ENCODE results near the gene LRRC27.

The LRRC27 gene

DNA sequence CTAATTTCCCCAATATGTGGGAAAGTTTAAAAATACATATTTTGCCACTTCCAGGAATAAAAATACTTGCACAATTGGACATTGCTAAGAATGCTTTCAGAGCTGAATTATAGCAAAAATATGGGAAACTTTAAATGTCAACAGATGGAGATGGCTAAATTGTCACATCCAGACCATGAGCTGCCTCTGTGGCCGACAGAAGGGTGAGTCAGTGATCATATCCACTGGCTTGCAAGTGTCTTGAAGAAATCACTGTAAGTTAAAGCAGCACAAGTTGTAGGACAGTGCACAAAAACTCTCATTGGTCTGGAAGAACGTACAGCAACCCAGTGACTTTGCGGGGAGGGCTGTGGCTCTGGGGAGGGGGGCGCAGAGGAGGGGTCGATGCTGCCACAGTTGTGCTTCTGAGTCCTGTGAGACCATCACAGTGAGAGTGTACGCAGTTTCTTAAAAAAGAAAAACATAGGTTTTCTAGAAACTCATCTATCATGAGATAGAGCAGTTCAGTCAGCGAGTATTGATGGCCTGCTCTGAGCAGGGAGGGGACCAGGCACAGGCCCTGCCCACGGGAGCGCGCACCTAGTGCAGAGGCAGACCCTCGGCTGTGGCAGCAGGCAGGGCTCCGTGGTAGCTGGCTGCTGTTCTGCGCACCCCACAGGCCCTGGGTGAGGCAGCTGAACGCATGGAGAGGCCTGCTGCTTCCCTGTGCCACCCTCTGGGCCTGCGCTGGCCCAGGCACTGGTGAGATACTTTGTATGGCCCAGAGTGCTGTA, 25.5 kb downstream of the LRRC27 start:
- DNase-seq (ENCODE audit: low read depth in 3 of 3): no peak

- no peak for DNase-seq (ENCODE audit: low read depth in 3 of 3)
Observed at GRCh38 chr10:132359305-132360040, 27.5 kb downstream of the LRRC27 start.

DNA sequence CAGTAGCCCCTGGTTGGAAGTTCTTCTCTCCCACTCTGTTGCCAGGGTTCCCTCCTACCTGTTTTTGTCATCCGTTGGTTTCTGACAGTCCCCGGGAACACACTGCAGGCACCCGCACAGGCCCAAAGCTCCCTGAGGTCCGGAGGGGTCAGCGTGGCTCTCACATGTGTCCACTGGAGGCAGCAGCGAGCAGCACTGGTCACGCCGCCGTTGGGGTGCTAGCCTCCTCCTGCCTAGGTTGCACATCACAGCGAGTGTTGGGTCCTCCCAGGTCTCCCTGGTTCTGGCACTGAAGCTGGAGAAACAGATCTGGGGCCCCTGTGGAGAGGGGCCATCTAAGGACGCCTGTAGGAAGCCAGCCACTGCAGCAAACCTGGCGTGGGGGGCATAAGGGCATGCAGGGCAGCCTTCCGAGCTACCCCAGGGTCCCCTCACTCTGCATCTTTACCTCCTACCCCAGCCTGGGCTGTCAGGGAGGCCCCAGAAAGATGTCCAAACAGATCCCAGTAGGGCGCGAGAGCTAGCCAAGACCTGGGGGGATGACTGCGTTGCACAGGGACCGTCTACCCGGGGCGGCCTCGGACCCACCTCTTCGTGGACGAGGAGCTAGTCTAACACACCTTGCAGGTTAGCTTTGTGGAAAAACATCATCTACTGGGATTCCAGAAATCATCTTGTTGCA, 28.9 kb downstream of the LRRC27 start:
- peak in 1 of 3 experiments; percentile 45 for DNase-seq (ENCODE audit: low read depth in 3 of 3)

GRCh38 chr10:132361581-132362101, 29.6 kb downstream of the LRRC27 start:
- DNase-seq (ENCODE audit: low read depth in 3 of 3): no peak

GRCh38 chr10:132362151-132362611, 30.2 kb downstream of the LRRC27 start:
- DNase-seq (ENCODE audit: low read depth in 3 of 3): no peak

DNA sequence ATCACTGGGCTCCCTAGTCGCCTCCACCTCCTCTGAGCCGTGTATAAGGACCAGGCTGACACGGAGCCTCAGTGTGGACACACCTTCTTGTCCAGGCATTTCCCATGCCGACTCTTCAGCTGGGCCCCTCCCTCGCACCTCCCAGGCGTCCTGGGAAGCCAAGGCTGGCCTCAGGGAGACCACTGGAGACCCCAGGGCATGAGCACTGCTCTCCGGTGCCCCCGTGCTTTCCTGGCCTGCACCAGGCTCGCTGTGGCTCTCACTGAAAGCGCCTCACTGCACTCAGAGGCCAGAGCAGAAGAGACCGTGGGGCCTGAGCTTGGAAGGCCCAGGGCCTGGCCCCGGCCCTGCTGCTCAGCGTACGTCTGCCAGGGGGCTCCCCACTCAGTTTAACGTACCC, 31.4 kb downstream of the LRRC27 start:
- no peak for DNase-seq (ENCODE audit: low read depth in 3 of 3)

GRCh38 chr10:132363921-132364593, 32.1 kb downstream of the LRRC27 start:
- peak in 1 of 3 experiments; percentile 11 for DNase-seq (ENCODE audit: low read depth in 3 of 3)

DNA sequence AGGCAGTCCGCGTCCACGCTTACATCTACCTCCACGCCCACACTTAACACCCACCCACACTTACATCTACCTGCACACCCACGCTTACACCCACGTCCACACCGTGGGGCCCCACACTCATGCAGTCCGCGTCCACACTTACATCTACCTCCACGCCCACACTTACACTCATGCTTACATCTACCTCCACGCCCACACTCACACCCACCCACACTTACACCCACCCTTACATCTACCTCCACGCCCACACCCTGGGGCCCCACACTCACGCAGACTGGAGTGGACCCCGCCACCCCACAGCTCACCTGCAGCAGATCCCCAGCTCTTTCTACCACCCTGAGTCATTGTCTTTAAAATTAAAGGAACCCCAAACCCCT, 32.6 kb downstream of the LRRC27 start:
- peak; percentile 33 to 80 (median 61) for DNase-seq (ENCODE audit: low read depth in 3 of 3)

- DNase-seq (ENCODE audit: low read depth in 3 of 3): no peak
Observed at GRCh38 chr10:132365102-132365501, 33.1 kb downstream of the LRRC27 start.

DNA sequence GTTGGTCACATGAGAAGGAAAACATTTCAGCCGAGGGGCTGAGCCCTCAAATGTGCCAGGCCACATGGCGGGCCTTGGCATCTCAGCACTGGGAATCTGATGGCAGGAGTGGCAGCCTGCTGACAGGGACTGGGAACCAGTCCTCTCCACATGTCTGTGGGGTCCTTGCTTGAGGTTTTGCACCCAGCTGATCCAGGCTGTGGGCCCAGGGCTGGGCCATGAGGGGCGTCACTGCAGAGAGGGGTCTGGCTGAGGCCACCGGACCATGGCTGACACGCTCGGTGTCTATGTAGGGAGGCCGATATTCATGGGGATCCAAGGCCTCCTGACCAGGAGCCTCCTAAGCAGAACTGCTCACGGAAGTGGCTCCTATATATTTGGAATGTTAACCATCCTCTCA, 34.0 kb downstream of the LRRC27 start:
- no peak for DNase-seq (ENCODE audit: low read depth in 3 of 3)

GRCh38 chr10:132366499-132366898, 34.5 kb downstream of the LRRC27 start:
- DNase-seq (ENCODE audit: low read depth in 3 of 3): no peak

- DNase-seq (ENCODE audit: low read depth in 3 of 3): no peak
Observed at GRCh38 chr10:132368391-132368790, 36.4 kb downstream of the LRRC27 start.

- DNase-seq (ENCODE audit: low read depth in 3 of 3): no peak
Observed at GRCh38 chr10:132368881-132369635, 37.1 kb downstream of the LRRC27 start.

DNA sequence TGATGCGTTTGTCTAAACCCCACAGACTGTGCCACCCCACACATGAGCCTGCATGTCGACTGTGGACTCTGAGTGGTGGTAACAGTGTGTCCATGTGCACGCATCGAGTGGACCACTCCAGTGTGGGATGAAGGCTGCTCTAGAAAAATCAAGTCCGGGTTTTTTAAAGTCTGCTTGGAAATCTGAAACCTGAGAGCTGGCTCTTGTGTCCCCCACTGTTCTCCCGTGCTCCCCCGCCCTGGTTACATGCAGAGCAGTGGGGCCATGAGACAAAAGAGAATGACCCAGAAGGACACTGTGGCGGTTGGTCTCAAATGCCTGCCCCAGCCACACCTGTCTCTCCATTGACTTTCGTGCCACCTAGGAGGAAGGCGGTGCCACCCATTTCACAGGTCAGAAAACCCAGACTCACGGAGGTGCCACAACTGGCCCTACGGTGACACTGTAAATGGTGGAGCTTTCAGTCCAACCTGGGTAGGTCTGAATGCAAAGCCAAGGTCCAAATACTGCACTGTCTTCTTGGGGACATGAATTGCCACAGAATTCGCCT, 37.7 kb downstream of the LRRC27 start:
- no peak for DNase-seq (ENCODE audit: low read depth in 3 of 3)

- no peak for DNase-seq (ENCODE audit: low read depth in 3 of 3)
Observed at GRCh38 chr10:132370426-132371340, 38.7 kb downstream of the LRRC27 start.

DNA sequence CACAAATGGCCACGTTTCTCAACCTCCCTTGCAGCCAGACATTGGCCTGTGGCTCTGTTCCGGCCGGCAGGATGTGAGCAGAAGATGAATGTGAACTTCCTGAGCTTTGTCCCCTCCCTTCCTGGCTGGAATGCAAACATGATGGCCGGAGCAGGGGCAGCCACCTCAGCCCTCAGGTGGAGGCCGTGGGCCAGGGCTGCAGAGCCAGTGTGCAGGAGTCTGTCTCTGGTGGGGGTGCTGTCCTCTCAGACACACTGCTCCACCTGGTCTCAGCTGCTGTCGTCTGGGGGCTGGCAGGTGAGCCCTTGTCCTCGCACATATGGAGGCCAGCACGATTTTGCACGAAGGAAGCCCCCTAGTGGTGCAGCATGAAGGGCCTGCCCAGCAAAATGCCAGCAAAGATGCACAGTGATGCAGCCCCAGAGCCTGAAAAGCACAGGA, 39.7 kb downstream of the LRRC27 start:
- DNase-seq (ENCODE audit: low read depth in 3 of 3): no peak

- DNase-seq (ENCODE audit: low read depth in 3 of 3): no peak
Observed at GRCh38 chr10:132372516-132373095, 40.6 kb downstream of the LRRC27 start.

GRCh38 chr10:132373241-132373955, 41.4 kb downstream of the LRRC27 start:
- no peak for DNase-seq (ENCODE audit: low read depth in 3 of 3)

Measured in stimulated activated CD4-positive, alpha-beta T cell treated with anti-CD3 and anti-CD28 coated beads, TNF-alpha, amount 100 ng/mL, for 24 hours (primary cell).